Tongue (tissue), 2 donors: ENCODE results near the gene MCM9. TPM values are rescaled to one million over a fixed set of nuclear protein-coding genes. Genes with fewer than 3 reads are reported as not detected.

Experiments
- DNase-seq: peaks from one replicate; pipeline ENCODE4 v3.0.0-alpha.2; 2015
- total RNA-seq: library from RNA; depleted of rRNA; stranded (reverse); fragments of >200 nt; gene quantifications from one replicate; pipeline ENCODE4 v1.2.3, GENCODE V29; 2014

The MCM9 gene
- total RNA-seq, 1 donor from 2014 or later: 20.7 TPM

- no peak for DNase-seq
Observed at GRCh38 chr6:118931436-118931835, 3.5 kb downstream of the MCM9 start.

GRCh38 chr6:118930680-118931079 is 4.3 kb downstream of the MCM9 start:
- no peak for DNase-seq

DNA sequence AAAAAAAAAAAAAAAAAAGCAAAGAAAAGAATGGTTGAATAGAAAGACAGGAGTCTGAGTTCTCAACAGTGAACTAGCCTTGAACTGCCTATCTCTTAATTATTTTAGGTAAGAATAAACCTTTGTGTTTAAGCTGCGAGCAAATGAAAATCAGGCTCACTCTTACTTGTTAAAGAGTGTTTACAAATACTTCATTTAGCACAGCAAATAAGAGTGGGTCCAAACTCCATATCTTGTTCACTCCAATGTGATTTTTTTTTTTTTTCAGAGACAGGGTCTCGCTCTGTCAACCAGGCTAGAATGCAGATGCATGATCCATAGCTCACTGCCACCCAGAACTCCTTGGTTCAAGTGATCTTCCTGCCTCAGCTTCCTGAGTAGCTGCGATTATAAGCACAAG is 11.9 kb downstream of the MCM9 start:
- no peak for DNase-seq

DNA sequence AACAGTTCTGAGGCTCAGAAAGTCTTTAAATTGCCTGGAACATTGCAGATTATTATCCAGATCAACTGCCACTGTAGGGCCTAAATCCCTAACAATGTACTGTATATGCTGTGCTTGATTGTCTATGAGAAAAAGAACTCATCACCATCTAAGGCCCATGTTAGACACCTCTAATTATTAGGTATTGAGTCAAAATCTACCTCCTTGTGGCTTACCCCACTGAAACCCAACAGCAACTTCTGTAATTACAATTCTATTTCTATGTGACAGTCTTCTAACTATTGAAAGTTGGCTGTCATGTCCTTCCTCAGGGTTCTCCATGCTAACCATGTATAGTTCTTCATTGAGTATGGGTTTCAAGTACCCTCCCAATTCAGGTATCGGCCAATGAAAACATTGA is 13.9 kb downstream of the MCM9 start:
- no peak for DNase-seq

DNA sequence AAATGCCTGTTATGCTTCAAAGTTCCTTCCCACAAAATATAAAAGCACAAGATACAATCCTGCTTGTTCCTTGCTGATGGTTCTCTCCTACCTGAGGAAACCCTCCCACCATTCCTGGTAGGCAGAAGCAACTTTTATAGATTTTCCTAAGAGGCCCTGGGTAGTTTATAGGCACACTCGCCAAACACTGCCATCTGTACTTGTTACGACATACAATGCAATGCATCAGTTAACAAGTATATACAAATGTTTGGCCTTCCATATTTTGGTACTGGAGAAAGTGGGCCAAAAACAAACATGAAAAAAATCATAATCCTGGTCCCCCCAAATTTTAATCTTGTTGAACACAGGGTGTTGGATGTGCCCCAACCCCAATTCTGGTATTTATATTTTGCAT is 16.6 kb downstream of the MCM9 start:
- no peak for DNase-seq

- DNase-seq: no peak
Observed at GRCh38 chr6:118917546-118918328, 17.2 kb downstream of the MCM9 start.

- DNase-seq: no peak
Observed at GRCh38 chr6:118914598-118914997, 20.4 kb downstream of the MCM9 start.

DNA sequence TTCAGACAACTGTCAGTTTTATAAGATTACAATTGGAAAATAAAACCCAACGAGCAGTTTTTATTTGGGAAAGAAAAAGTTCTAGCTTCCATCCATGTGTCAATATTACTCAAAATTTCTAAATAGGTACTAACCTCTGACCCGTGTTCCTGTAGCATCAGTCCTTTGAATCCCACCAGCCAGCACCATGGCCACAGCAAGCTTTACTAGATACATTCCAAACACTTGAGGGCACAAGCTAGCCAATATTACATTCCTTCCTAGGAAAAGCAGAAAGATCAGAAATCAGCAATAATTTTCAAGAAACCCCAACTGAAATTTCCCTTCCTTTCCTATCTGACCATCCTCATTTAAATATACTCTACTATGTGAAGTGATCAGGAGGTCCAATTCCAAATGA is 21.8 kb downstream of the MCM9 start:
- DNase-seq: no peak

- no peak for DNase-seq
Observed at GRCh38 chr6:118912646-118913045, 22.3 kb downstream of the MCM9 start.

DNA sequence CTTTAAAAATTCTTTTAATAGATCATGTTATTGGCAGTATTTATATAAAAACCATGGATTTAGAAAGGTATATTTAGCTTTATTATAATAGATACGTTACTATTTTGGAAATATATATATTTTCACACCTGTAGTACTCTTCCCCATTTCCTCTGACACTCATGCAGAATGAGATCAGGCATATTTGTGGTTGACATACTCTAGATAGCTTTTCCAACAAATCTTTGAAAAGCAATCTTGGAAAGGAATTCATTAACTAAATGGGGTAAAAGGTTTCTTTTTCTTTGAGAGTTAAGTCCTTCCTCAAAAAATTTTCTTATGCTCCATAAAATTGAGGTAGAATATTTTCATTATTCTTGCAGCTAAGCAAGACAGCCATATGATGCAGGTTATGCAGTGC is 26.5 kb downstream of the MCM9 start:
- no peak for DNase-seq

DNA sequence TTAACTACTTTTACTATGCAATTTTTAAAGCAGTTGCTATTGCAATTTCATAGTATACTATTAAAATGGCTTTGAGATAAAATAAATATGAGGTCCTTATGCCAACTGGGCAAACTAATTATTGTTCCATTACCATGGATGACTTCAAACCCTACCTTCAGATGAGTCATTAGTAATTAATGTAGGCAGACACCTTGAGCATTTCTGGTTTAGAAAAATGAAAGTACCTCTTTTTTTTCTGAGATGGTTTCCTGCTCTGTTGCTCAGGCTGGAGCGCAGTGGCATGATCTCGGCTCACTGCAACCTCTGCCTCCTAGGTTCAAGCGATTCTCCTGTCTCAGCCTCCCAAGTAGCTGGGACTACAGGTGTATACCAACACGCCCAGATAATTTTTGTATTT is 29.1 kb downstream of the MCM9 start:
- DNase-seq: no peak

DNA sequence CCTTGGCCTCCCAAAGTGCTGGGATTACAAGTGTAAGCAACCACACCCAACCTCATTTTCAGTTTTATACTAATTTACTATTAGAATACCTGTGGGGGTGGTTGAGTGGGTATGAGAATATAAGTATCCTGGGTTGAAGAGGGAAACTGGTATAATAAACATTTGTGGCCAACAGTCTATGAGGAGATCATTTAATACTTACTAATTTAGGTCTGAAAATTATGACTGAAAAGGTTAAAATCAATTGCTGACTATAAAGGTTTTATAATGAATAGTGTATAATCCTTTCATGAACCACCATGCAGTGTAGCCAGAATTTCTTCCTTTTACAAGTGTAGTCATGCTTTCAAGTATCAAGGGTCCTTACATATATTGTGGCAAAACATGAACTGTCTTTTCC is 29.9 kb downstream of the MCM9 start:
- DNase-seq: no peak

DNA sequence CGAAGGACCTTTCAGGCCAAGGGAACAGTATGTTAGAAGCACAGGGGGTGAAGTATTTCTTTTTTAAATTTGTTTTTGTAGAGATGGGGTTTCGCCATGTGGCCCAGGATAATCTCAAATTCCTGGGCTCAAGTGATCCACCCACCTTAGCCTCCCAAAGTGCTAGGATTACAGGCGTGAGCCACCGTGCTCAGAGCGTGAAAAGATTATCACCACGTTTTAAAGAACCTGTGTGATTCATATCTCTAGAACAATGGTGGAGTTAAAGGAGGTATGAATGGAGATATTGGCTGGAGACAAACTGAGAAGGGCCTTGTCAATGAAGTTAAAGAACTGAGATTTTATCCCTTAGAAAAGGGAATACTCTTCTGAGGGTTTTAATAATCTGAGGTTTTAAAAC is 31.3 kb downstream of the MCM9 start:
- DNase-seq: no peak

GRCh38 chr6:118903138-118903537 is 31.8 kb downstream of the MCM9 start:
- no peak for DNase-seq

DNA sequence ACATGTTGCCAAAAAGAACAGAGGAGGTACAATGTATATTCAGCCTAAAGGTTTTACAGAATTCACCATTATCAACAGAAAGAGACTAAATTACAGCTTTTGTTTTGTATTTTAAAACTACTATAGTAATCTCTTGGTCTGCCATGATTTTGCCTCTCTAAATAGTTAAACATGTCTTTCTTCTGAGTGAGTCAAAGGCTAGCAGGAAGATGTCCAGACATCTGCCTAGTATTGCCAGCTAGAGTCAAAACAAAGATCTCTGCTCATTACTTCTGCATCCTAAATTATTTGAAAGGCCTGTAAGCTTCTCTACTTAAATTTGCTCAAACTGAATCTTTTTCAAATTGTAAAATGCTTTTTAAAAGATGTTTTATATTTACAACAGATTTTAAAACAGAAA is 32.2 kb downstream of the MCM9 start:
- no peak for DNase-seq

DNA sequence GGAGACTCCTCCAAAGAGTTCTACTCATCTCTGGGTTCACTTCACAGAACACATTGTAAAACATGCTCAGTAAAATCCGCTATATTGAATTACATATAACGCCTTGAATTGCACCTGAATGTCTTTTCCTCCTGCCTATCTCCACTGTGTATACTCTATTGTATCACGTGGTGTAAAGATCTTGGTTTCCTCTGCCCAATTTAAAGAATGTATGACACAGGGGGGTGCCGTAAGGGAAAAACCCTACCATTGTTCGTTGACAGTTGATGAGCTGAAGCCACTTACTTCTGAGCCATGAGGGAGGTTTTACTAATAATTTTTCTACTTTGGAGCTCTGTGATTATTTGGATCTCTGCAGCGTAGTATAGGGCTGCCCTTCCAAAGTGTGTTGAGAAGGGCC is 35.0 kb downstream of the MCM9 start:
- DNase-seq: no peak

DNA sequence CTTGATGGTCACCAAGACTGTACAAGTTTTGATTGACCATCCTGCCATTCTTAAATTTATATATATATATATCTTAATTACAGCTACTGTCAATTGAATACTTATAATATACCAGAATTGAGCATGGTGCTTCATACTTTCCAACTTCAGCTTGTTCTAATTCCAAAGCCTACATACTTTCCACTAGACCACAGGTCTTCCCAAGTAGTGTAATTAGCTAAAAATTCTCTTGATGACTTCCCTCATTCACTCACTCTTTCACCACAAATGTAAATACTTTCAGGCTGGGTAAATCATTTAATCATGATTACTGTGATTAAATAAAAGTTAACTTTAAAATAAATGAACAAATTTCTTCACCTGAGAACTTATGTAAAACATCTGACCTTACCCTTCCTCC is 37.6 kb downstream of the MCM9 start:
- DNase-seq: no peak

- DNase-seq: peak; percentile 19
Observed at GRCh38 chr6:118896339-118897136, 38.4 kb downstream of the MCM9 start.

DNA sequence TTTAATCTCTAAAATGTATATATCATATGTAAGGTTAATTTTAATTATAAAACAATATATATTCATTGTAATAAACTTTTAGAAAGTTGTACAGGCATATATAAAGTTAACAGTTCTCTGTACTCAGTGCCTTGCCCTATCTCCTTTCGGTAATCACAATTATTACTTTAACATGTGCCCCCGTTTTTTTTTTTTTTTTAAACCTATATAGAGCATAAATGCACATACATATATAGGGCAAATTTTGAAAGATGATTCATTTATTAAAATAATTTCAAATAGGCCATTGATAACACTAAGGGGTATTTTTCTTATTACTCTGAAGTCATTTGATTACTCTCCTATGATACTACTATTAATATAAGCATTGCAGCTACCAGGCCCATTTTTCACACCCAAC is 39.1 kb downstream of the MCM9 start:
- no peak for DNase-seq

DNA sequence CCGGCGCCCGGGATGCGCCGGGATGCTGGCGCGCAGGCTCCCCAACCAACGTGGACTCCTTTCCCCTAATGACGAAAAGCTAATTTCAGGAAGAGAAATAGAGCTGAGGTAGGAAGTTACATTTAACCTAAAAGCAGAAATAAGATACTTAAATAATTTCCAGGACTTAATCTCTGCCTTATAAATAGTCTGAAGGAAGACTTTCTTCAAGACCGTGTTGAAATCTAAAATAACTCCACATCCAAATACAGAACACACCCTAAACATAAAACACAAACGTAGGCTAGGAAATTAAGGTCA is 39.7 kb downstream of the MCM9 start:
- DNase-seq: no peak

DNA sequence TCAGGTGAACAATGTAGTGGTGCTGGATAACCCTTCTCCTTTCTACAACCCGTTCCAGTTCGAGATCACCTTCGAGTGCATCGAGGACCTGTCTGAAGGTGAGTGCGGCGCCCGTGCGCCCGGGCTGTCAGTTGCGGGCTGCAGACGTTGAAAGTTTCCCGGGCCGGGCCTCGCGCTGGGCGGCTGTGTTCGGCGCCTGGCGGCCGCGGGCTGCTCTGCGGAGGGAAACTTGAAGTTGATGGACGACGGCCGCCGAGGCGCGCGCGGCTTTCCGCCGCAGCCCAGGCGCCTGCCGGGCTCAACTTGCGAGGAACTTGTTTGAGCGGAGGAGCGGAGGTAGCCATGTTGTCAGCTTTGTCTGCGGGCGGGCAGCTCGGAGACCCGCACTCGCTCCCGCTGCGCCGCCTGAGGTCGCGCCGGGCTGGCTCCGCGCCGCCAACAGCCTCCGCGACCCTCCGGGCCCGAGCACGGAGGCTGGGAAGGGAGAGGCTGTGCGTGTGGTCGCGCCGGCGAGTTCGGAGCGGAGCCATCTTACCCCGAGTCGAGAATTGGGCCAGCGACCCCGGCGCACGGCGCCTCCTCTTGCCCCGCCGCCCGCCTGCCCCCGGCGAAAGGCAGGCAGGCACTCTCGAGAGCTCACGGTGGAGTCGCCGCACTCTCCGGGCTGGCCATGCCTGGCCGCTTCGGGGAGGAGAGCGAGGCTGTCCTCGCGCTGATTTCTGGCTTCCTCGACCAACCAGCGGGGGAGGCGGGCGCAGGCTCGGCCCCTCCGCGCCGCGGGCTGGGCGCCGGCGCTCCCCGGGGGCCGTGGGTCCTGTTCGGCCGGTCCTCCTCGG is 40.3 kb downstream of the MCM9 start:
- peak; percentile 71 for DNase-seq

DNA sequence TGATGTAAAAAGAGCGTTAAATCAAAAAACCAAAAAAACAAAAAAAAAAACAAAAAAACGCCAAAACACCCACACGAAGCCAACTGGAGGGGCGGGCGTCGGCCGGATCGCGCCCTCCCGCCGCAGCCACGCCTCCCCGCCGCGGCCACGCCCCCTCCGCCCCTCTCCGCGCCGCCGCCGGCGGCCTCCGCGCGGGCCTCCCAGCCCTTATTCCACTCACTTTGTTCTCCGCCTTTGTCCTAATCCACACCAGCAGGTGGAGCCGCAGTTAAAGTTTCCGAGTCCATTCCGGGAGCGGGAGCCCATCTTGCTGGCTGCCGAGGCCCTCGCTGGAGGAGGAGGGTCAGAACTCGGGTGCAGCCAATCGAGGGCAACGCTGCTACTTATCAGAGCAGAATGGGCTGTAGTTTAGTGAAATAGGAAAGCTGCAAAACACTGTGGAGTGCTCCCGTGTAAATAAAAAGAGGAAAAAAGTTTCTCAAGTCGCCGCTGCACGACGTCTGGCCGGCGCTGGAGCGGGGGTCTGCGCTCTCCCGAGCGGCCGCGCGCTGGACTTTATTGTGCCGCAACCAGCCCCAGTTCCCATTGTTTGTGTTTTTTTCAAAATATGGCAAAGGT is 41.0 kb downstream of the MCM9 start, which contains the start of gene ASF1A:
TSS of gene ASF1A (plus strand) at position 346 of the 618 bp plus-strand sequence. CDS start at position 608, 262 bp downstream.
- peak; percentile 99 for DNase-seq
